Activated T-helper 2 cell treated with anti-CD3 and anti-CD28 coated beads, Interferon-gamma antibody, Interleukin-2, Interleukin-4, amounts not matched to agents 10 μg/mL and 5 μg/mL and 100 μg/mL, durations not matched to agents 14 hours and 24 hours and 36 hours (primary cell): ENCODE measurements around the gene KSR2. TPM values are rescaled to one million over a fixed set of nuclear protein-coding genes. Genes with fewer than 3 reads are reported as not detected.
"Not testable (repeated sequence)": the region's sequence is repeated elsewhere in the genome, so short reads cannot be mapped to it uniquely, and the experiment has no call there.

Experiments used
- DNase-seq: peaks from one replicate; pipeline ENCODE4 v3.0.0; 2021; ENCODE audit warnings: low spot score
- H3K27ac Mint-ChIP-seq: one replicate; pipeline ENCODE4 v1.8.0; 2021; ENCODE audit warnings: mixed read lengths
- H3K27me3 Mint-ChIP-seq: one replicate; pipeline ENCODE4 v1.8.0; 2021; ENCODE audit warnings: low read depth, mixed read lengths
- H3K36me3 Mint-ChIP-seq: one replicate; pipeline ENCODE4 v1.8.0; 2021; ENCODE audit warnings: low read depth, mixed read lengths
- H3K4me1 Mint-ChIP-seq: one replicate; pipeline ENCODE4 v1.8.0; 2021; ENCODE audit warnings: low read depth, mixed read lengths
- H3K4me3 Mint-ChIP-seq: one replicate; pipeline ENCODE4 v1.8.0; 2021; ENCODE audit warnings: low read depth, mild to moderate bottlenecking, moderate library complexity, mixed read lengths
- H3K9me3 Mint-ChIP-seq: one replicate; pipeline ENCODE4 v1.8.0; 2021; ENCODE audit warnings: mixed read lengths
- intact Hi-C: fragments of 100-400 bp; cut with micrococcal nuclease; formaldehyde crosslinking; loops from one replicate; pipeline ENCODE4 v1.15.1; 2023
- total RNA-seq: library from RNA; stranded (reverse); gene quantifications from 2 replicates; pipeline ENCODE4 v1.2.3, GENCODE V29; 2022

Gene KSR2
- total RNA-seq, 1 donor from 2014 or later, result 0.09 TPM

DNA sequence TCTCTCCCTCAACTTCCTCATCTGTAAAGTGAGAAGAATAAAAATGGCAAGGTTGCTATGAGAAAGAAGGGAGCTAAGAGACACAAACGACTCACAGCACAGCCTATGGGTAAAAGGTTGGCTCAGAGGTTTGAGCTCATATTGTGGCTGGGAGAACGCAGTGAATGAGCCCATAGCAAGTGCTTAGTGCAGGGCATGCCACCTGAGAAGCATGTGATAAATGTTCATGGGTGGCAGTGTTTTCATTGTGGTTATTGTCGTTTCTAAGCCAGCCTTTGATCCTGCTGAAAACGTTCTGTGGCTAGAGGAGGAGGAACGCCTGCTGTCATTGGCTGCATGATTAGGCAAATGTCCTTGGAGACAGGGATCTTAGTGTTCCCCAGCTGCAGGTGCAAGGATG is 150.4 kb downstream of the KSR2 start:
- no peaks in the 10 kb centered on the region for H3K9me3 Mint-ChIP-seq

DNA sequence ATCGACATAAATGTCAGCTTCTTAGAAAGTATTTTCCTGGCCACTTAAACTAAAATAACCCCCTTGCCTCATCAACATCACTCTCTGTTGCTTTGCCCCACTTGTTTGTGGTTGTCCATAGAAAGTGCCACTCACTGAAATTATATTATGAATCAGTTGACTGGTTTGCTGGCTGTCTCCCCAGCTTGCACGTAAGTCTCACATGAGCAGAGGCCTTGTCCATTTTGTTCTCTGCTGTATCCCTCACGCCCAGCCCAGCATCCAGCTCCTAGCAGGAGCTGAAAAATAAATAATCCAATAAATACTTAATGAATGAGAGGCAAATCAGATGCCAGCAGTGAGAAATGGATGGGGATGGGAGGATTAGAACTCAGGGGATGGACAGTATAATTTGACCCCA is 159.3 kb downstream of the KSR2 start:
- H3K27me3 Mint-ChIP-seq, result no peaks in the 10 kb centered on the region
- H3K27ac Mint-ChIP-seq, result no peak overlapping the region
- H3K4me3 Mint-ChIP-seq, result no peak overlapping the region
- intact Hi-C loops, result no loop called here
- no peaks in the 10 kb centered on the region for H3K4me1 Mint-ChIP-seq
- no peak for DNase-seq
- no peaks in the 10 kb centered on the region for H3K9me3 Mint-ChIP-seq
- H3K36me3 Mint-ChIP-seq, result no peaks in the 10 kb centered on the region

More for the DNA sequence above, 150.4 kb downstream of the KSR2 start:
- Mint-ChIP-seq H3K27ac (no peak overlapping the region), H3K36me3 (no peaks in the 10 kb centered on the region), H3K4me1 (no peaks in the 10 kb centered on the region), H3K4me3 (no peak overlapping the region), H3K27me3 (no peaks in the 10 kb centered on the region)
- no peak for DNase-seq
- intact Hi-C loops, result no loop called here

DNA sequence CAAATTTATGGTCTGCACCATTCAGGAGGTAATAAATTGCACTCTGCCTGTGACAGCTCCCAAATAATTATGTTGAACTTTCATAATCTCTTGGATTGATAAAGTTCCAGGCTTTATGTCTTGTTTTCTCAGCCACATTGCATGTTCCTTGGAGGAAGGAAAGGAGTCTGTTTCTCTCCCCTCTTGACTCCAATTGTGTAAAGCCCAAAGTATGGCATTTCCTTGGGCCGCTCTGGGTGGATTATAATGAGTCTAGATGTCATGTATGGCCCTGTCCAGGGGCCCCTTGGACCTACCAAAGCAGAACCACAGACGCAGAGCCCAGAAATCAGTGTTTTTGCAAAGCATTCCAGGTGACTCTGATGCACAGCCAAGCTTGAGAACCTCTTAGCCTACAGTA is 160.8 kb downstream of the KSR2 start:
- Mint-ChIP-seq H3K36me3 (no peaks in the 10 kb centered on the region), H3K4me3 (no peak overlapping the region), H3K27me3 (no peaks in the 10 kb centered on the region), H3K27ac (no peak overlapping the region), H3K4me1 (no peaks in the 10 kb centered on the region), H3K9me3 (no peaks in the 10 kb centered on the region)
- intact Hi-C loops, result no loop called here
- DNase-seq, result no peak

DNA sequence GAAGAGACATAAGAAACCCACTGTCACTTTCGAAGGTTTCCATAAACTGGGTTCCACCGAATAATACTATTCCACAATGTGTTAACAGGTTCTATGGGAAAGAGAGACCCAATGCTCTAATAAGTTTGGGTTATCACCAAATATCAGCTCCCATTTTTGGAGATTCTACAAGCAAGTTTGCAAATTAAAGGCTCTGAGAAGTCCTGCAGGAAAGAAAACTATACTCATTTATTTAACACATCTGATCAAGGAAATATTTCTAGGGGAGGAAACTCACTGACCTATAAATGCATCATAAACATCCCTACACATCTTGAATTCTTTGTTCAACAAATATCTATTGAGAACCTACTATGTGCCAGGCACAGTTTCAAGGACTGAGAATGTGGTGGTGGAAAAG is 161.4 kb downstream of the KSR2 start:
- no peaks in the 10 kb centered on the region for H3K9me3 Mint-ChIP-seq
- no peaks in the 10 kb centered on the region for H3K4me1 Mint-ChIP-seq
- H3K4me3 Mint-ChIP-seq, result no peak overlapping the region
- no peaks in the 10 kb centered on the region for H3K27me3 Mint-ChIP-seq
- H3K36me3 Mint-ChIP-seq, result no peaks in the 10 kb centered on the region
- intact Hi-C loops, result no loop called here
- no peak for DNase-seq
- H3K27ac Mint-ChIP-seq, result no peak overlapping the region

DNA sequence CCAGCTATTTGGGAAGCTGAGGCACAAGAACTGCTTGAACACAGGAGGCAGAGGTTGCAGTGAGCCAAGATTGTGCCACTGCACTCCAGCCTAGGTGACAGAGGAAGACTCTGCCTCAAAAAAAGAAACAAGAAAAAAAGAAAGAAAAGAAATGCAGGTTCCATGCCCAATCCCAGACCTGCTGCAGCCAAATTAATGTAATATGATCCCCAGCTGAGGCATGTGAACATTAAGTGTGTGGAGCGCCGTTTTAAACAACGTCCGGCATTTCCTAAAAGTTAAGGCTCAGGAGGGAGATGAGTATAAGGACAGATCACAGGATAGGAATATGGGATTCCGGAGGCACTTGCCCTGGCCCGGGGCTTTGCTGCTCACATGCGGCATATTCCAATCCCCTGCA is 162.9 kb downstream of the KSR2 start:
- H3K4me3 Mint-ChIP-seq, result no peak overlapping the region
- no peaks in the 10 kb centered on the region for H3K4me1 Mint-ChIP-seq
- H3K36me3 Mint-ChIP-seq, result no peaks in the 10 kb centered on the region
- no peak for DNase-seq
- intact Hi-C loops, result no loop called here
- no peak overlapping the region for H3K27ac Mint-ChIP-seq
- no peaks in the 10 kb centered on the region for H3K9me3 Mint-ChIP-seq
- H3K27me3 Mint-ChIP-seq, result no peaks in the 10 kb centered on the region

DNA sequence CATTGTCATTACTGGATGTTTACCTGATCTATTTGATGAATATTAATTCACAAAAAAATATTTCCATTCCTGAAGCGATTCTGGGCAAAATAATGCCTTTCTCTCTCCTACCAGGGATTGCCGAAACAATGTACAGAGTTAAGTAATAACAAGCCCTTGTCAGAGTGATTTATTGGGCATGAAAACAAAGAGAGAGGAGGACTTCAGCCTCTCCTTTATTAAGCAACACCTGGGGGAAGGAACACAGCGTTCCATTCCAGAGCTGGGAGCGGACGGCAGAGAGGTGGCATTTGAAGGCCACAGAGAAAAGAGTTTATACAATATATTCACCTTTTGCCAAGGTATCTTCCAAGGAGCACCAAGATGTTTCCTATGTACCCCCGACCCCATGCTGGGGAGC is 165.8 kb downstream of the KSR2 start:
- intact Hi-C loops, result no loop called here
- Mint-ChIP-seq H3K27me3 (no peaks in the 10 kb centered on the region), H3K27ac (no peak overlapping the region), H3K4me1 (no peaks in the 10 kb centered on the region), H3K9me3 (no peaks in the 10 kb centered on the region), H3K36me3 (no peaks in the 10 kb centered on the region), H3K4me3 (no peak overlapping the region)
- DNase-seq, result no peak

DNA sequence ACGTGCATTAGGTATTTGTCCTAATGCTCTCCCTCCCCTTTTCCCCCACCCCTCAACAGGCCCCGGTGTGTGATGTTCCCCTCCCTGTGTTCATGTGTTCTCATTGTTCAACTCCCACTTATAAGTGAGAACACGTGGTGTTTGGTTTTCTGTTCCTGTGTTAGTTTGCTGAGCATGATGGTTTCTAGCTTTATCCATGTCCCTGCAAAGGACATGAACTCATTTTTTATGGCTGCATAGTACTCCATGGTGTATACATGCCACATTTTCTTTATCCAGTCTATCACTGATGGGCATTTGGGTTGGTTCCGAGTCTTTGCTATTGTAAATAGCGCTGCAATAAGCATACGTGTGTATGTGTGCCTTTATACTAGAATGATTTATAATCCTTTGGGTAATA is 168.1 kb downstream of the KSR2 start:
- H3K9me3 Mint-ChIP-seq, H3K27ac Mint-ChIP-seq, H3K4me3 Mint-ChIP-seq, H3K27me3 Mint-ChIP-seq, H3K36me3 Mint-ChIP-seq, DNase-seq, H3K4me1 Mint-ChIP-seq, intact Hi-C loops: not testable (repeated sequence)

DNA sequence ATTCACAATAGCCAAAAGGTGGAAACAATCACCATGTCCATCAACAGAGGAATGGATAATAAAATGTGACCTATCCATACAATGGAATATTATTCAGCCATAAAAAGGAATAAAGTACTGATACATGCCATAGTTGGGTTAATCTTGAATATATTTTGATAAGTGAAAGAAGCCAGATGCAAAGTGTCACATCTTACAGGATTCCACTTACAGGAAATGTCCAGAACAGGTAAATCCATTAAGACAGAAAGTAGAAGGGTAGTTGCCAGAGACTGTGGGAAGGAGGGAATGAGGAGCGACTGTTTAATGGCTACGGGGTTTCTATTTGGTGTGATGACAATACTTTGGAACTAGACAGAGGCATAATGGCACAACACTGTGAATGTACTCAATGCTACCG is 171.6 kb downstream of the KSR2 start:
- intact Hi-C loops, result no loop called here
- Mint-ChIP-seq H3K36me3 (no peaks in the 10 kb centered on the region), H3K4me3 (no peak overlapping the region), H3K27ac (no peak overlapping the region), H3K27me3 (no peaks in the 10 kb centered on the region), H3K4me1 (no peaks in the 10 kb centered on the region), H3K9me3 (peaks cover 5% of the 10 kb centered on the region)
- no peak for DNase-seq

DNA sequence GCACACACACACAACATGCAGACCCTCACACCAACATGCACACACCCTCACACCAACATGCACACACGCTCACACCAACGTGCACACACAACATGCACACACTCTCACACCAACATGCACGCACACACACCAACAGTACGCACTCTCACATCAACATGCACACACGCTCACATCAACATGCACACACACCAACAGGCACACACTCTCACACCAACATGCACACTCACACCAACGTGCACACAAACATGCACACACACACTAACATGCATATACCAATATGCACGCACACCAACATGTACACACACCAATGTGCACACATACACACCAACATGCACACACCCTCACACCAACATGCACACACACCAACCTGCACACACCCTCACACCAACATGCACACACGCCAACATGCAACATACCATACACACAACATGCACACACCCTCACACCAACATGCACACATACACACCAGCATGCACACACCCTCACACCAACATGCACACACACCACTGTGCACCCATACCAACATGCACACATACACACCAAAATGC is 175.8 kb downstream of the KSR2 start:
- Mint-ChIP-seq H3K4me3 (no peak overlapping the region), H3K27ac (no peak overlapping the region), H3K4me1 (no peaks in the 10 kb centered on the region), H3K36me3 (no peaks in the 10 kb centered on the region), H3K27me3 (no peaks in the 10 kb centered on the region), H3K9me3 (peaks cover 5% of the 10 kb centered on the region)
- intact Hi-C loops, result no loop called here
- no peak for DNase-seq

DNA sequence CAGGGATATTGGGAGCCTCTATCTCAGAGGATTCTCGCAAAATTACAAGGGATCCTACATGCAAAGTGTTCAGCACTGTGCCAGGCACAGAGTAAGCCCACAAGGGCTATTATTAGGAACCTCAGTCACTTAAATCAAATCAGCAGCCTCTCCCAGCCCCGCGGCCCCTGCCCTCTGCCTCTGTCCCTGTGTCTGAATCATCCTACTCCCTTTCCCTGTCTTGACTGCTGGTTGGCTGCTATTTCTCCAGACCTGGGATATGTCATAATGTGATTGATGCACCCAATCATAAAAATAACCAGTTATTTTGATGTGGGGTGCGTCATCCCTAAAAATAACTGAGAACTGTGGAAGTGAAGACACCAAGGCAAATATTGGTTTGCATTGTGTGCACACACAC is 176.3 kb downstream of the KSR2 start:
- H3K27ac Mint-ChIP-seq, result no peak overlapping the region
- no peaks in the 10 kb centered on the region for H3K36me3 Mint-ChIP-seq
- no peak for DNase-seq
- no peaks in the 10 kb centered on the region for H3K27me3 Mint-ChIP-seq
- H3K4me1 Mint-ChIP-seq, result no peaks in the 10 kb centered on the region
- H3K4me3 Mint-ChIP-seq, result no peak overlapping the region
- intact Hi-C loops, result no loop called here
- peaks cover 5% of the 10 kb centered on the region for H3K9me3 Mint-ChIP-seq

DNA sequence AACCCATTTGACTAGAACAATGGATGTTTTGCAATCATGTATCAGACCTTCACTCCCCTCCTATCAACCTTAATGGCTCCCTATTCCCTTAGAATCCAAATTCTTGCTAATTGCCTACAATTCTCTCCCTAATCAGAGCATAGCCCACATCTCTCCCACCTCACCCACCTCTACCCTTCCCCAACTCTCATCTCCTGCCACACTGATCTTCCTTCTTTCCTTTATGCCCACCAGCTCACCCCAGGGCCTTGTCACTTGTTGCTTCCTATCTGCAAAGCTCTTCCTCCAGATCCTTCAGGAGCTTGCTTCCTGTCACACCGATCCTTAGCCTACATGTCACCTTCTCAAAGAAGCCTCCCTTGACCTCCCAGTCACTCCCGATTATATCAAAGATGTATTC is 177.8 kb downstream of the KSR2 start:
- Mint-ChIP-seq H3K27me3 (no peaks in the 10 kb centered on the region), H3K27ac (no peak overlapping the region), H3K4me1 (no peaks in the 10 kb centered on the region), H3K36me3 (no peaks in the 10 kb centered on the region), H3K9me3 (no peaks in the 10 kb centered on the region), H3K4me3 (no peak overlapping the region)
- intact Hi-C loops, result no loop called here
- no peak for DNase-seq

DNA sequence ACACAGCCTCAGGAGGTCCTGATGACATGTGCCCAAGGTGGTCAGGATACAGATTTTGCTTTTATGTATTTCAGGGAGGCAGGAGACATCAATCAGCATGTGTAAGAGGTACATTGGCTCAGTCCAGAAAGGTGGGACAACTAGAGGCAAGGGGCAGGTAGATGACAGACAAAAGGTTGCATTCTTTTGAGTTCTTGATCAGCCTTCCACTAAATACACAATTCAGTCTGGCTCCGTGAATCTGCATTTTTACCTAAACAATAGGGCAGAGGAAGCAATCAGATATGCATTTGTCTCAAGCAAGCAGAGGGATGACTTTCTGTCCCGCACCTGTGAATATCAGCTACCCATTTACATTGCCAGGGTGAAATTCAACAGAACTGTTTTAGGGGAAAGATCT is 178.6 kb downstream of the KSR2 start:
- DNase-seq, result no peak
- Mint-ChIP-seq H3K4me1 (no peaks in the 10 kb centered on the region), H3K4me3 (no peak overlapping the region), H3K27ac (no peak overlapping the region), H3K9me3 (peaks cover 6% of the 10 kb centered on the region), H3K27me3 (no peaks in the 10 kb centered on the region), H3K36me3 (no peaks in the 10 kb centered on the region)
- intact Hi-C loops, result no loop called here

DNA sequence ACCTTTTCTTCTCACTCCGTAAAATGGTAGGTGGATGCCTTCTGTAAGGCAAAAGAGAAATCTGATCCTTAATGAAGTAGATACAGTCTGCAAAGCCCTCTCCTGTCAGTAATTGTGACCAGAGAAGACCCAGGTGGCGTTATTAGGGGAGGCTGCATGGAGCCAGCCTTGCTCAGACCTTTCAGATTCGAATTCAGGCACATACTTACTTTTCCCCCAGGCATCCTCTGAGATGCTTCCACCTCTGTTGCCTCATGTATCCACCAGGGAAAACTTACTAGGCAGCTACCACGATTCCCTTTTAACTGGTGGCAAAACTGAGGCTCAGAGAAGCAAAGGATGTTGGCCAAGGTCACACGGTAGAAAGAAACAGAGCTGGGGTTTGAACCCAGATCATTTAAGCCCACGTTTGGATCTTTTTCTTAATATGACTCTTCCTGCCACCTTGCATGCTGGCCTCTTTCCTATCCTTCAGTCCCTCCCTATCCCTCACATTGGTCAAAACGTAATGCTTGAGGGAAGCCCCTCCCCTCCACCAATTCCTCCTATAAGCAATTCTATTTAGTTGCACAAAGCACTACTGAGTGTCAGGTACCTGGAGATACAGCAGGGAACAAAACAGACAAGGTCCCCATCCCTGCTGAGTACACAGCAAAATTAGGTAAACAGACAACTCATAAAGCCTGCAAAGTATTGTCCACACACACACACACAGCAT is 179.4 kb downstream of the KSR2 start:
- Mint-ChIP-seq H3K9me3 (peaks cover 6% of the 10 kb centered on the region), H3K4me3 (no peak overlapping the region), H3K27me3 (no peaks in the 10 kb centered on the region), H3K36me3 (no peaks in the 10 kb centered on the region), H3K4me1 (no peaks in the 10 kb centered on the region), H3K27ac (no peak overlapping the region)
- intact Hi-C loops, result no loop called here
- DNase-seq, result no peak

DNA sequence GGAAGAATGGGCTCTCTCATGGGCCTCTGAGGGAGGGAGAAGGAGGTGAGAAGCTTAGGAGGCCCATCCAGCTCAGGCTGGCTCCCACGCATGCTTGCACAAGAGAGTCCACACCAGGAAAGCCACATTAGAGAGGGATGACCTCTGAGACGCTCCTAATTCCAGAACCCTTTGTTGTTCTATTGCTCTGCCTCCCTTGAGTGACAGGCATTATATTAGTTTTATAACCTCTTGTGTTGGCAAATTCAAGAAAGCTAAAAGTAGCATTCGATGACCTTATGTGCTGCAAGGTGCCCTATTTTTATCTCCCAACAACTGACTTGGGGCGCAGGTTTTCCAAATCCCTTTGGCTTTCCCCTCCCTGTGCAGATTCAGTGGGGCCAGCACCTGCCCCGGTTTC is 190.1 kb downstream of the KSR2 start:
- H3K27me3 Mint-ChIP-seq, result no peaks in the 10 kb centered on the region
- H3K27ac Mint-ChIP-seq, result no peak overlapping the region
- intact Hi-C loops, result no loop called here
- no peaks in the 10 kb centered on the region for H3K36me3 Mint-ChIP-seq
- DNase-seq, result no peak
- H3K4me3 Mint-ChIP-seq, result no peak overlapping the region
- H3K4me1 Mint-ChIP-seq, result no peaks in the 10 kb centered on the region
- no peaks in the 10 kb centered on the region for H3K9me3 Mint-ChIP-seq
